ENCODE measurements around the gene VAV3. TPM values are rescaled to one million over a fixed set of nuclear protein-coding genes. Genes with fewer than 3 reads are reported as not detected.

The VAV3 gene
- polyA plus RNA-seq, 1 of the 3 experiments (the other 2 are of a cell fraction): not detected

GRCh38 chr1:108010581-108010980 lies 45.6 kb upstream of the VAV3 start:
- Histone ChIP-seq H3K27me3 (ENCODE audit: insufficient read depth) (no peaks in the 10 kb centered on the region), H3K9ac (no peak overlapping the region), H3K9me3 (no peaks in the 10 kb centered on the region), H3K79me2 (ENCODE audit: insufficient read depth) (no peaks in the 10 kb centered on the region), H3K4me1 (ENCODE audit: control insufficient read depth in 1 of 2, insufficient read depth in 2 of 2, low read depth in 1 of 2, low read length in 1 of 2) (no peaks in the 10 kb centered on the region), H3F3A (replicated peaks; ENCODE audit: insufficient read depth) (no peaks in the 10 kb centered on the region), H3K36me3 (replicated peaks in 1 of 2; ENCODE audit: control insufficient read depth in 1 of 2, insufficient read depth in 2 of 2, low read length in 1 of 2) (no peaks in the 10 kb centered on the region), H3K9me2 (no peaks in the 10 kb centered on the region), H4K20me1 (ENCODE audit: insufficient read depth) (no peaks in the 10 kb centered on the region), H3K27ac (ENCODE audit: low read depth in 2 of 2, low read length in 1 of 2) (no peak overlapping the region), H3K4me2 (no peak overlapping the region), H3K4me3 (ENCODE audit: low read depth in 2 of 2, low read length in 1 of 2) (no peak overlapping the region), H2AFZ (ENCODE audit: low read depth) (no peak overlapping the region)
- DNase-seq: no peak
- 61% methylated on average over 4 of the region's 4 CpGs for WGBS (ENCODE audit: low lambda C conversion rate)
- TF ChIP-seq MXI1 (IDR thresholded peaks at IDR 0.05; ENCODE audit: low read depth, low read length): no peak
- no peak for TF ChIP-seq GATA2 (CRISPR knock-in tag; IDR thresholded peaks at IDR 0.05)
- TF ChIP-seq JUND (IDR thresholded peaks at IDR 0.05): no peak
- TF ChIP-seq RAD21 (IDR thresholded peaks at IDR 0.05; ENCODE audit: low read length): no peak
- TF ChIP-seq TEAD4 (IDR thresholded peaks at IDR 0.05; ENCODE audit: borderline replicate concordance, insufficient read depth): no peak
- TF ChIP-seq FOXM1 (IDR thresholded peaks at IDR 0.05; ENCODE audit: low read depth): no peak
- TF ChIP-seq USF1 (IDR thresholded peaks at IDR 0.05; ENCODE audit: borderline replicate concordance, low read depth): no peak
- ChIA-PET CTCF (interaction anchor here (1.2 kb wide), 1 partner anchor 114 kb away, joined by 4 read pairs; no protein-coding TSS in a partner anchor), POLR2A (no interaction called here)

GRCh38 chr1:108009603-108010195 lies 44.7 kb upstream of the VAV3 start:
- ChIA-PET POLR2A (no interaction called here), CTCF (no interaction called here)
- no peaks in the 10 kb centered on the region for H3K79me2 ChIP-seq (ENCODE audit: insufficient read depth)
- no peak overlapping the region for H3K9ac ChIP-seq
- no peaks in the 10 kb centered on the region for H4K20me1 ChIP-seq (ENCODE audit: insufficient read depth)
- no peaks in the 10 kb centered on the region for H3K36me3 ChIP-seq (replicated peaks in 1 of 2; ENCODE audit: control insufficient read depth in 1 of 2, insufficient read depth in 2 of 2, low read length in 1 of 2)
- no peaks in the 10 kb centered on the region for H3K9me3 ChIP-seq
- no peak overlapping the region for H3K27ac ChIP-seq (ENCODE audit: low read depth in 2 of 2, low read length in 1 of 2)
- no peak overlapping the region for H3K4me2 ChIP-seq
- H2AFZ ChIP-seq (ENCODE audit: low read depth): no peak overlapping the region
- H3K4me3 ChIP-seq (ENCODE audit: low read depth in 2 of 2, low read length in 1 of 2): no peak overlapping the region
- no peaks in the 10 kb centered on the region for H3K4me1 ChIP-seq (ENCODE audit: control insufficient read depth in 1 of 2, insufficient read depth in 2 of 2, low read depth in 1 of 2, low read length in 1 of 2)
- no peaks in the 10 kb centered on the region for H3F3A ChIP-seq (replicated peaks; ENCODE audit: insufficient read depth)
- TF ChIP-seq FOSL2 (IDR thresholded peaks at IDR 0.05; ENCODE audit: borderline replicate concordance, low read depth) (peak; percentile 43; the same call in 1 of the 2 replicates), PBX3 (IDR thresholded peaks at IDR 0.05) (peak; percentile 55), EP300 (IDR thresholded peaks at IDR 0.05; ENCODE audit: borderline replicate concordance in 1 of 2, low read depth in 1 of 2, low read length in 1 of 2) (peak in 1 of 2 experiments; percentile 14; a peak in 1 of 4 replicates), TEAD4 (IDR thresholded peaks at IDR 0.05; ENCODE audit: borderline replicate concordance, insufficient read depth) (peak; percentile 28; the same call in 1 of the 2 replicates), TCF12 (IDR thresholded peaks at IDR 0.05) (peak; percentile 21; the same call in 1 of the 2 replicates), FOXM1 (IDR thresholded peaks at IDR 0.05; ENCODE audit: low read depth) (no peak)
- H3K27me3 ChIP-seq (ENCODE audit: insufficient read depth): no peaks in the 10 kb centered on the region
- no peak for DNase-seq
- no peaks in the 10 kb centered on the region for H3K9me2 ChIP-seq
